Astrocyte (in vitro differentiated cells and primary cell): ENCODE measurements around the gene CDH13.

Source experiments
- CTCF ChIP-seq: IDR thresholded peaks from 2 replicates; pipeline ENCODE4 v1.5.1; 2011; ENCODE audit warnings: low read depth, mild to moderate bottlenecking, inconsistent platforms, low read length, moderate library complexity; ENCODE audit not compliant: insufficient read depth
- EZH2 ChIP-seq: IDR thresholded peaks from 2 replicates; pipeline ENCODE4 v1.6.1; 2012; ENCODE audit warnings: mild to moderate bottlenecking, low read length, inconsistent platforms; ENCODE audit not compliant: insufficient read depth

DNA sequence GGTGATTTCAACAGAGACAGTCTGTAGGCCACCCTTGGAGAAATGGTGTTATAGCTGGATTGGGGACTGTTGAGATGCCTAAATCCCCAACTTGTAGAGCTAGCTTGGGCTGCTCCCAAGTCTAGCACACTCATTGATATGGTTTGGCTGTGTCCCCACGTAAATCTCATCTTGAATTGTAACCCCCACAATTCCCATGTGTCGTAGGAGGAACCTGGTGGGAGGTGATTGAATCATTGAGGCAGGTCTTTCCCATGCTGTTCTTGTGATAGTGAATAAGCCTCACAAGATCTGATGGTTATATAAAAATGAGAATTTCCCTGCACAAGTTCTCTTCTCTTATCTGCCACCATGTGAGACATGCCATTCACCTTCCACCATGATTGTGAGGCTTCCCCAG is 536.0 kb downstream of the CDH13 start:
- TF ChIP-seq CTCF: no peak
- TF ChIP-seq EZH2: no peak
